Heart left ventricle (tissue), 16 donors: ENCODE data around the gene DDR1. TPM values are rescaled to one million over a fixed set of nuclear protein-coding genes. Genes with fewer than 3 reads are reported as not detected.

ENCODE experiments used
- ATAC-seq, 4 donors: fragments of 200-7000 bp; cut with Tn5 transposase; one replicate each; pipeline ENCODE4 v1.9.1; 2020 to 2022; ENCODE audit warnings: moderate library complexity in 4 of 4, mild to moderate bottlenecking in 3 of 4, moderate number of reproducible peaks in 1 of 4
- DNase-seq, 5 donors: peaks; one replicate each; pipeline ENCODE4 v3.0.0-alpha.2; 2020
- H3K27ac ChIP-seq, 12 donors: fragments of 200-600 bp; sonication (generic) in 4 of 12; one replicate each; pipeline versions ENCODE4 v1.5.0 to v1.8.0; 2016 to 2022; ENCODE audit warnings: mild to moderate bottlenecking in 2 of 12
- H3K27me3 ChIP-seq, 9 donors: fragments of 200-600 bp; sonication (generic) in 2 of 9; one replicate each; pipeline versions ENCODE4 v1.5.1 to v1.8.0; 2016 to 2022; ENCODE audit warnings: mild to moderate bottlenecking in 3 of 9
- H3K36me3 ChIP-seq, 9 donors: fragments of 200-600 bp; sonication (generic) in 2 of 9; one replicate each; pipeline versions ENCODE4 v1.5.0 to v1.8.0; 2018 to 2022; ENCODE audit warnings: mild to moderate bottlenecking in 2 of 9
- H3K4me1 ChIP-seq, 12 donors: fragments of 200-600 bp; sonication (generic) in 4 of 12; one replicate each; pipeline versions ENCODE4 v1.5.0 to v1.8.0; 2016 to 2022; ENCODE audit warnings: mild to moderate bottlenecking in 3 of 12
- H3K4me3 ChIP-seq, 12 donors: fragments of 200-600 bp; sonication (generic) in 4 of 12; one replicate each; pipeline versions ENCODE4 v1.5.0 to v1.8.0; 2017 to 2022; ENCODE audit warnings: mild to moderate bottlenecking in 9 of 12, moderate library complexity in 4 of 12
- H3K9me3 ChIP-seq, 12 donors: fragments of 200-600 bp; sonication (generic) in 4 of 12; one replicate each; pipeline versions ENCODE4 v1.5.0 to v1.8.0; 2016 to 2022; ENCODE audit warnings: mild to moderate bottlenecking in 1 of 12
- POLR2A ChIP-seq, 2 donors: fragments of 450-650 bp; IDR thresholded peaks; one replicate each; pipeline ENCODE4 v1.6.1; 2017; ENCODE audit warnings: antibody characterized with exemption in 2 of 2, mild to moderate bottlenecking in 2 of 2, moderate library complexity in 2 of 2
- WGBS, 4 donors: extraction: QIAGEN DNeasy Blood & Tissue Kit in 2 of 4; methylation state at CpG; one replicate each; pipeline versions ENCODE4 v1.1.5 to v1.1.7; 2013 to 2018; 5-methylcytosine and 5-hydroxymethylcytosine counted together
- intact Hi-C, 10 donors: fragments of 100-400 bp; cut with DNase I; formaldehyde crosslinking; loops; one replicate each; pipeline versions ENCODE4 v1.11.1 to v1.14.2; 2022
- polyA plus RNA-seq, 2 donors: library from polyadenylated mRNA; stranded (reverse); fragments of 200-250 nt; gene quantifications; one replicate each; pipeline ENCODE4 v1.2.3, GENCODE V29; 2013
- total RNA-seq, 9 donors: library from RNA; depleted of rRNA in 2 of 9; stranded (reverse); fragments of >200 nt in 2 of 9; fragmentation: NEBNext Ultra II Directional in 3 of 9; extraction: Animal tissue kit (Norgen Biotek cat#: 25700) in 3 of 9; gene quantifications; one replicate each; pipeline versions ENCODE4 v1.1.0 to v1.2.4, GENCODE V29; 2016 to 2023
- TF ChIP-seq, protein P1 (sequence below), 12 donors: fragments of 200-600 bp; sonication (generic) in 4 of 12; IDR thresholded peaks; one replicate each; pipeline versions ENCODE4 v1.5.0 to v1.8.0; 2018 to 2022; ENCODE audit warnings: antibody characterized with exemption in 12 of 12, mild to moderate bottlenecking in 5 of 12
- donor health status: ischemic (EF 13 %, LVEDD 7.1; RV severe dilation, severe dysfunction).
- donor health status: healthy with polysubstance abuse.
- donor health status: DM: no; HTN: yes; CAD: no.
- donor health status: DM: no; HTN: no; CAD: no.
- donor health status: ischemic (EF 25% LVEDD 6.9; RV normal size, moderate dysfunction).
- donor health status: ischemic (EF 25% LVEDD 5.7; RV mildly dilated, moderate dysfunction).
- donor health status: healthy.
- donor health status: DM: yes; HTN: yes; CAD: no.
- donor health status: ischemic (EF 35%, LVEDD 5.7; RV mildly dilated, moderate dysfunction).
- donor health status: nonischemic (EF 11% LVEDD 7.7; RV severe dilation, severe dysfunction).
- donor health status: DM: yes; HTN: yes; CAD: no.
- donor health status: PGD.
- donor health status: ischemic (EF 29% LVEDD 5.4; RV normal size, mild dysfunction).
- donor health status: nonischemic (EF 23%, LVEDD 6.1; RV moderate dilation, normal function).

DDR1 gene
- total and polyA plus RNA-seq, 11 donors: 11.8 to 50.0 (median 32.0) TPM

DNA sequence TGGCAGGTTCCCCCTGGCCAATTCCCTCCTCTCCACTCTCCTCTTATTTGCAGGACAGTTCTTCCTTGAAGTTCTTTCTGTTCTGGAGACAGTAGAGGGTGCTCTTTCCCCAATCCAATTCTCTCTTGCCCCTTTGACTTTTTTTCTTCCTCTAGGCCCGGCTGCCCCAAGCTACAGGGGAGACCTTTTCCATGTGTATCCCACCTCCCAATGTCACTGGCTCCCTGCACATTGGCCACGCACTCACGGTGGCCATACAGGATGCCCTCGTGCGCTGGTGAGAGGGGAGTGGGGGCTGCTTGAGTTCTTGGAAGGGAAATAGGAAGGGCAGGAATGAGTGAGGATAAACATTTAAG, 31.2 kb downstream of the DDR1 start:
- peak overlapping the region in 4 of 12 donors; percentile 65 to 92 (median 70) for H3K4me3 ChIP-seq
- ATAC-seq (peak; percentile 23 to 51 (median 38)), DNase-seq (peak in 1 of 5 donors; percentile 27)
- peaks cover 0 to 61% (median 53%) of the 10 kb centered on the region in 9 donors for H3K36me3 ChIP-seq
- peaks cover 0 to 26% (median 22%) of the 10 kb centered on the region in 12 donors for H3K4me1 ChIP-seq
- no peaks in the 10 kb centered on the region for H3K9me3 ChIP-seq
- H3K27ac ChIP-seq: peak overlapping the region in 11 of 12 donors; percentile 91 to 98 (median 93)
- WGBS, 4 donors: 14 to 20% (median 18%) methylated on average over 5 of the region's 5 CpGs
- H3K27me3 ChIP-seq: no peaks in the 10 kb centered on the region
- intact Hi-C loops: loop anchor here in 9 of 10 donors (1.0 to 10.0 kb wide), 11 partner anchors 31 to 279 kb away; partner anchors contain the start of gene DDR1 (in 1 of the 9)
- no peak for TF ChIP-seq POLR2A (IDR thresholded peaks at IDR 0.05)
- TF ChIP-seq, protein P1, sequence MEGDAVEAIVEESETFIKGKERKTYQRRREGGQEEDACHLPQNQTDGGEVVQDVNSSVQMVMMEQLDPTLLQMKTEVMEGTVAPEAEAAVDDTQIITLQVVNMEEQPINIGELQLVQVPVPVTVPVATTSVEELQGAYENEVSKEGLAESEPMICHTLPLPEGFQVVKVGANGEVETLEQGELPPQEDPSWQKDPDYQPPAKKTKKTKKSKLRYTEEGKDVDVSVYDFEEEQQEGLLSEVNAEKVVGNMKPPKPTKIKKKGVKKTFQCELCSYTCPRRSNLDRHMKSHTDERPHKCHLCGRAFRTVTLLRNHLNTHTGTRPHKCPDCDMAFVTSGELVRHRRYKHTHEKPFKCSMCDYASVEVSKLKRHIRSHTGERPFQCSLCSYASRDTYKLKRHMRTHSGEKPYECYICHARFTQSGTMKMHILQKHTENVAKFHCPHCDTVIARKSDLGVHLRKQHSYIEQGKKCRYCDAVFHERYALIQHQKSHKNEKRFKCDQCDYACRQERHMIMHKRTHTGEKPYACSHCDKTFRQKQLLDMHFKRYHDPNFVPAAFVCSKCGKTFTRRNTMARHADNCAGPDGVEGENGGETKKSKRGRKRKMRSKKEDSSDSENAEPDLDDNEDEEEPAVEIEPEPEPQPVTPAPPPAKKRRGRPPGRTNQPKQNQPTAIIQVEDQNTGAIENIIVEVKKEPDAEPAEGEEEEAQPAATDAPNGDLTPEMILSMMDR (IDR thresholded peaks at IDR 0.05): peak; percentile 35 to 82 (median 64)

DNA sequence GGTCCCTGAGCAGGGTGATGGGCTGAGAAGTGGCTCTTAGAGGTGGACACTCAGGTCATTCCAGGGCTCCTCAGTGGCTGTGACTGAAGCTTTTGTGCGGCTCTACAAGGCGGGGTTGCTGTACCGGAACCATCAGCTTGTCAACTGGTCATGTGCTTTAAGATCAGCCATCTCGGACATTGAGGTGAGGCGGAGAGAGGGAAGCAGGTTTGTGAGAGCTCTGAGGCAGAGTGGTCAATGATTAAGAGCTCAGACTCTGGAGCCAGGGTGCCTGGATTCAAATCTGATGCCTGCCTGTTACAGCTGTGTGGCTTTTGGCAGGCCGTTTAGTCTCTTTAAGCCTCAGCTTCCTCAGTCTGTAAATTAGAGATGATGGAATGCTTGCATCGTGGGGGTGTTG, 32.7 kb downstream of the DDR1 start:
- ATAC-seq (no peak), DNase-seq (no peak)
- Histone ChIP-seq H3K27ac (no peak overlapping the region), H3K4me3 (no peak overlapping the region), H3K4me1 (peaks cover 0 to 26% (median 22%) of the 10 kb centered on the region in 12 donors), H3K36me3 (peaks cover 0 to 61% (median 56%) of the 10 kb centered on the region in 9 donors), H3K27me3 (no peaks in the 10 kb centered on the region), H3K9me3 (no peaks in the 10 kb centered on the region)
- intact Hi-C loops: loop anchor here in 5 of 10 donors (2.0 to 10.0 kb wide), 7 partner anchors 125 to 278 kb away; no protein-coding TSS in a partner anchor
- TF ChIP-seq, protein P1 (IDR thresholded peaks at IDR 0.05): no peak
- no peak for TF ChIP-seq POLR2A (IDR thresholded peaks at IDR 0.05)
- WGBS, 4 donors: 89 to 97% (median 93%) methylated on average over 7 of the region's 7 CpGs

DNA sequence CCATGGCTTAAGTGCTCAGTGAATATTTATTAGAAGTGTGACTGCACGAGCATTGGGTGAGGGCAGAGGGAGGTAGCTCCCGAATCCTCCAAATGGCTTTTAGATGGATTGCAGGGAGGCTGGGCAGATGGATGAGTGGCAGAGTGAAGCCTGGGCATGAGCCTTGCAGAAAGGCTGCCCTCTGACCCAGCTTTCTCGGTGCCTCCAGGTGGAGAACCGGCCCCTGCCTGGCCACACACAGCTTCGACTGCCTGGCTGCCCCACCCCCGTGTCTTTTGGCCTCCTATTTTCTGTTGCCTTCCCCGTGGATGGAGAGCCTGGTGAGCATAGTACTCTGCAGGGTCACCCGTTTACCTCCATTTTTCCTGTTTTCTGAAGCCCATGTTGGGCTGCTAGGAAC, 33.2 kb downstream of the DDR1 start:
- ATAC-seq (no peak), DNase-seq (no peak)
- Histone ChIP-seq H3K9me3 (no peaks in the 10 kb centered on the region), H3K27me3 (no peaks in the 10 kb centered on the region), H3K27ac (no peak overlapping the region), H3K4me1 (peaks cover 0 to 26% (median 22%) of the 10 kb centered on the region in 12 donors), H3K4me3 (no peak overlapping the region), H3K36me3 (peaks cover 0 to 62% (median 59%) of the 10 kb centered on the region in 9 donors)
- no peak for TF ChIP-seq POLR2A (IDR thresholded peaks at IDR 0.05)
- TF ChIP-seq, protein P1 (IDR thresholded peaks at IDR 0.05): no peak
- intact Hi-C loops: loop anchor here in 5 of 10 donors (2.0 to 10.0 kb wide), 7 partner anchors 125 to 277 kb away; no protein-coding TSS in a partner anchor
- 87 to 96% (median 92%) methylated on average over 8 of the region's 8 CpGs for WGBS, 4 donors

DNA sequence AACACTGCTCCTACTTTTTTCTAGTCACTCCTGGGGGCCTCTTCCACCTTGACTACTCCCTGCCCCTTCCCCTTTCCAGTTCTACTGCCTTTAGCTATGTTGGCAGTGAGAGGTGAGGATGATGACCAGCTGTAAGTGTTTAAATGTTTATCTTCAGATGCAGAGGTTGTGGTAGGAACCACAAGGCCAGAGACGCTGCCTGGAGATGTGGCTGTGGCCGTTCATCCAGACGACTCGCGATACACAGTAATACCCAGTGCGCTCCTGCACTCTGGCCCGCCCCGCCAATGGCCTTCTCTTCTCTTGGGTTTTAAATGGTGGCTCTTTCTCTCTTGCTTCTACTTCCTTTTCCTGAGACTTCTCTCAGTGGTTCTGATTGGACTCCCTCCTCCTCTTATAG, 34.4 kb downstream of the DDR1 start:
- ATAC-seq (no peak), DNase-seq (no peak)
- Histone ChIP-seq H3K9me3 (no peaks in the 10 kb centered on the region), H3K27me3 (no peaks in the 10 kb centered on the region), H3K36me3 (peaks cover 0 to 71% (median 65%) of the 10 kb centered on the region in 9 donors), H3K27ac (no peak overlapping the region), H3K4me1 (peaks cover 0 to 22% (median 18%) of the 10 kb centered on the region in 12 donors), H3K4me3 (no peak overlapping the region)
- WGBS, 4 donors: 95 to 98% (median 95%) methylated on average over 8 of the region's 8 CpGs
- intact Hi-C loops: loop anchor here in 4 of 10 donors (5.0 to 10.0 kb wide), 6 partner anchors 124 to 276 kb away; no protein-coding TSS in a partner anchor
- TF ChIP-seq, protein P1 (IDR thresholded peaks at IDR 0.05): no peak
- TF ChIP-seq POLR2A (IDR thresholded peaks at IDR 0.05): no peak
